ENCODE measurements around the gene CD81.

GRCh38 chr11:2347308-2347830 is 29.7 kb upstream of the CD81 start:
- TF ChIP-seq ARNTL (CRISPR knock-in tag; IDR thresholded peaks at IDR 0.05; ENCODE audit: borderline replicate concordance, low read depth) (no peak), ESRRG (CRISPR knock-in tag; IDR thresholded peaks at IDR 0.05) (no peak), TCF4 (CRISPR knock-in tag; IDR thresholded peaks at IDR 0.05; ENCODE audit: borderline replicate concordance) (no peak), TOX (CRISPR knock-in tag; IDR thresholded peaks at IDR 0.05; ENCODE audit: borderline replicate concordance) (no peak), CREB5 (CRISPR knock-in tag; IDR thresholded peaks at IDR 0.05; ENCODE audit: low read depth) (no peak), ZNF70 (CRISPR knock-in tag; IDR thresholded peaks at IDR 0.05) (no peak), BACH2 (CRISPR knock-in tag; IDR thresholded peaks at IDR 0.05; ENCODE audit: borderline replicate concordance) (no peak), SNAI2 (CRISPR knock-in tag; IDR thresholded peaks at IDR 0.05) (no peak), ISL1 (CRISPR knock-in tag; IDR thresholded peaks at IDR 0.05) (no peak)
